ENCODE results near the gene BHMT.
A peak's percentile ranks its signal among the peaks of the same experiment; 100 is the strongest.

The BHMT gene

GRCh38 chr5:79133121-79133656 is 21.6 kb downstream of the BHMT start:
- TF ChIP-seq, protein P1, sequence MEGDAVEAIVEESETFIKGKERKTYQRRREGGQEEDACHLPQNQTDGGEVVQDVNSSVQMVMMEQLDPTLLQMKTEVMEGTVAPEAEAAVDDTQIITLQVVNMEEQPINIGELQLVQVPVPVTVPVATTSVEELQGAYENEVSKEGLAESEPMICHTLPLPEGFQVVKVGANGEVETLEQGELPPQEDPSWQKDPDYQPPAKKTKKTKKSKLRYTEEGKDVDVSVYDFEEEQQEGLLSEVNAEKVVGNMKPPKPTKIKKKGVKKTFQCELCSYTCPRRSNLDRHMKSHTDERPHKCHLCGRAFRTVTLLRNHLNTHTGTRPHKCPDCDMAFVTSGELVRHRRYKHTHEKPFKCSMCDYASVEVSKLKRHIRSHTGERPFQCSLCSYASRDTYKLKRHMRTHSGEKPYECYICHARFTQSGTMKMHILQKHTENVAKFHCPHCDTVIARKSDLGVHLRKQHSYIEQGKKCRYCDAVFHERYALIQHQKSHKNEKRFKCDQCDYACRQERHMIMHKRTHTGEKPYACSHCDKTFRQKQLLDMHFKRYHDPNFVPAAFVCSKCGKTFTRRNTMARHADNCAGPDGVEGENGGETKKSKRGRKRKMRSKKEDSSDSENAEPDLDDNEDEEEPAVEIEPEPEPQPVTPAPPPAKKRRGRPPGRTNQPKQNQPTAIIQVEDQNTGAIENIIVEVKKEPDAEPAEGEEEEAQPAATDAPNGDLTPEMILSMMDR (IDR thresholded peaks at IDR 0.05; ENCODE audit: insufficient read depth, low read length, poor library complexity, severe bottlenecking), result no peak
- no peak overlapping the region for H3K4me3 ChIP-seq (replicated peaks; ENCODE audit: low read depth, low read length)
- DNase-seq (ENCODE audit: extremely low read depth, insufficient read length), result no peak

GRCh38 chr5:79133657-79134451 is 22.2 kb downstream of the BHMT start:
- no peaks in the 10 kb centered on the region for H3K36me3 ChIP-seq (ENCODE audit: control insufficient read depth, insufficient read depth, low read length)
- no peak for DNase-seq (ENCODE audit: extremely low read depth, insufficient read length)
- no peak overlapping the region for H3K4me3 ChIP-seq (replicated peaks; ENCODE audit: low read depth, low read length)
- H3K27me3 ChIP-seq (replicated peaks; ENCODE audit: control insufficient read depth, insufficient read depth, low read length), result no peaks in the 10 kb centered on the region
- TF ChIP-seq, protein P1 (IDR thresholded peaks at IDR 0.05; ENCODE audit: insufficient read depth, low read length, poor library complexity, severe bottlenecking), result peak; percentile 71

More at GRCh38 chr5:79133121-79133656, 21.6 kb downstream of the BHMT start:
- no peaks in the 10 kb centered on the region for H3K36me3 ChIP-seq (ENCODE audit: control insufficient read depth, insufficient read depth, low read length)
- no peaks in the 10 kb centered on the region for H3K27me3 ChIP-seq (replicated peaks; ENCODE audit: control insufficient read depth, insufficient read depth, low read length)

DNA sequence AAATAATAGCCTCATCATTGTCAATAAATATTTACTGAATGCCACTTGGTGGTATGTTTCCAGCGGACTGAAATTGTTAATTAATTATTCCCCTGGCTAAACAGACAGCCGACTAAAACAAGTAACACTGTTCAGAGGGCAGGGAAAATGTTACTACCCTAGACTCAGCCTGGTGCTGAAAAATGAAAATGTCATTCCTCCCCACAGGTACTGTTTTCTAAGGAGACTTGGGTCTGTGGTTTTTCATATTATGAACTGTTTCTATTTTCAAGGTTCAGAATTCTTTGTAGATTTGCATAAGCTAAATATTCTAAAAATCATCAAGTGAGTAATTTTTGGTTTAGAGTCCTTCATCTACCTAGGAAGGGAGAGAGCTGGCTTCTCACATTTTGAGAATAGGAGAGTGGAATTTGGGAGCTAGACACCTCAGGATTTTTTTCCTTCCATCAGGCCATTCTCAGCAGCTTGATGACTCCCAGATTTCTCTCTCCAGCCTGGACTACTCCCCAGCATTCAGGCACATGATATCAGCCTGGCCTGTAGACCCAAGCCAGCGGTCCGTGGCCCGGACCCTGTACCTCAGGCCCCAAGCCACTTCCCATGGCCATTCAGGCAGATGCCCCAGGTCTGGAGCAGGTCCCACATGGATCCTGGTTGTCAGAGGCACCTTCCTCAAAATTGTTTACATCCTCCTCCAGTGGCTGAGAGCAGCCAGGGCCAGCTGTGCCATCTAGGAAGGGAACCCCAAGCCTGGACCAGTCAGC is 24.4 kb downstream of the BHMT start:
- DNase-seq (ENCODE audit: extremely low read depth, insufficient read length), result no peak
- Histone ChIP-seq H3K36me3 (ENCODE audit: control insufficient read depth, insufficient read depth, low read length) (no peaks in the 10 kb centered on the region), H3K27me3 (replicated peaks; ENCODE audit: control insufficient read depth, insufficient read depth, low read length) (no peaks in the 10 kb centered on the region), H3K4me3 (replicated peaks; ENCODE audit: low read depth, low read length) (no peak overlapping the region)
- TF ChIP-seq, protein P1 (IDR thresholded peaks at IDR 0.05; ENCODE audit: insufficient read depth, low read length, poor library complexity, severe bottlenecking), result no peak

DNA sequence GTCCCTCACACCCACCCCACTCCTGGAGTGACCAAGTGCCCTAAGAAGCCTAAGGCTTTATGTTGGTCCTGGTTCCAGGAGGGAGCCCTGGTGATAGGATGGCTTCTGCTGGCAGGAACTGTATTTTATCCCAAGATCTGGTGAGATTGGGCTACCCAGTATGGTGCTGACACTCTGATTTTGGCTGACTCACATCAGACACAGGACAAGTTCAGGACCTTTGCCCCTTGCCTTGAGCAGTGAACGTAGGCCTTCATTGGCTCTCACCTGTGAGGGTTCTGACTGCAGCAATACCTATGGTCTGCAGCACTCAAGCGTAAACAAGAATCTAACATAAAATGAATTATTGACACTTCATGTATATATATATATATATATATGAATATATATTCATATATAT is 25.0 kb downstream of the BHMT start:
- TF ChIP-seq, protein P1 (IDR thresholded peaks at IDR 0.05; ENCODE audit: insufficient read depth, low read length, poor library complexity, severe bottlenecking), result no peak
- no peak overlapping the region for H3K4me3 ChIP-seq (replicated peaks; ENCODE audit: low read depth, low read length)
- no peaks in the 10 kb centered on the region for H3K36me3 ChIP-seq (ENCODE audit: control insufficient read depth, insufficient read depth, low read length)
- DNase-seq (ENCODE audit: extremely low read depth, insufficient read length), result no peak
- H3K27me3 ChIP-seq (replicated peaks; ENCODE audit: control insufficient read depth, insufficient read depth, low read length), result no peaks in the 10 kb centered on the region

DNA sequence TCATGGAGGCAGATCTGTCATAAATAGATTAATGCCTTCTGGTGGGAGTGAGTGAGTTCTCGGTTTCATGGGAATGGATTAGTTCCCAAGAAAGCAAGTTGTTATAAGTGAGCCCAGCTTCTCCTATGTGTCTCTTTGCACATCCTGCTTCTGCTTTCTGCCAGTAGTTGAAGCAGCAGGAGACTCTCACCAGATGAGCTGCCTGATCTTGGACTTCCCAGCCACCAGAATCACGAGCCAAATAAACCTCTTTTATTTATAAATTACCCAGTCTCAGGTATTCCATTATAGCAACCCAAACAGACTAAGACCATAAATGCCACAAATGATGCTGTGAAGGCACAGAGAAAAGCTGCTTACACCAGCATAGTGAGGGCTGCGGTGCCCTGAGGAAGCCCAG is 28.9 kb downstream of the BHMT start:
- no peaks in the 10 kb centered on the region for H3K36me3 ChIP-seq (ENCODE audit: control insufficient read depth, insufficient read depth, low read length)
- DNase-seq (ENCODE audit: extremely low read depth, insufficient read length), result no peak
- H3K27me3 ChIP-seq (replicated peaks; ENCODE audit: control insufficient read depth, insufficient read depth, low read length), result no peaks in the 10 kb centered on the region
- TF ChIP-seq, protein P1 (IDR thresholded peaks at IDR 0.05; ENCODE audit: insufficient read depth, low read length, poor library complexity, severe bottlenecking), result no peak
- H3K4me3 ChIP-seq (replicated peaks; ENCODE audit: low read depth, low read length), result no peak overlapping the region

Measured in GM06990 (cell line).